Measurements from ENCODE around the gene TAGAP. TPM values are rescaled to one million over a fixed set of nuclear protein-coding genes. Genes with fewer than 3 reads are reported as not detected.

TAGAP gene
- polyA plus RNA-seq, 1 donor (not counting 4 experiments of a cell fraction or from before 2014, with no cell fraction given) = 0.08 TPM

DNA sequence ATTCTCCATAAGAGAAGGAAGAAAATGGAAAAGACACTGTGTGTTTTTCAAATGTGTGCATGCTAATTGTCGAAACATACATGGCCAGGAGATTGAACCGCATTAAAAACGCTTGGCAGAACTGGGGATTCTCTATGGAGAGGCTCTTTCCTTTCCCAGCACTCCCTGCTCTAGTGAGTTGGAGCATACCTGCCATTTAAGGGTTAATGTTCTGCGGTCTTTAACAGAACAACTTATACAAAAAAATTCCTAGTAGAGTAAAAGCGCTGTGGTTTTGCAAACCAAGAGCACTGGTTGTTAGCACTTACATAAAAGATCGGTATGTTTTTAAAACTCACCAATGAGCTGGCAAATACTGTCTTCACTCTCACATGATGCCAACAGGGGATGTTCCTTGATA lies 1.5 kb downstream of the TAGAP start:
- no peaks in the 10 kb centered on the region for H4K20me1 ChIP-seq (ENCODE audit: control insufficient read depth, extremely low read depth, insufficient read depth, low read length)
- no peak for FAIRE-seq
- H3K9me1 ChIP-seq (ENCODE audit: control insufficient read depth, extremely low read depth, insufficient read depth, low read length) = no peaks in the 10 kb centered on the region
- no peak for DNase-seq (ENCODE audit: low read depth, low spot score)
- H3K79me2 ChIP-seq (ENCODE audit: control insufficient read depth, insufficient read depth, low read length) = no peaks in the 10 kb centered on the region
- no peak overlapping the region for H3K27ac ChIP-seq (ENCODE audit: control insufficient read depth, insufficient read depth, low read length)
- no peak overlapping the region for H3K4me3 ChIP-seq (ENCODE audit: control insufficient read depth in 2 of 3, extremely low read depth in 1 of 3, insufficient read depth in 2 of 3, low read depth in 1 of 3, low read length in 3 of 3)
- dilution Hi-C loops (cut with MboI; ENCODE audit: extremely low pct_ligation_motif_present, low sequenced_read_pairs) = no loop called here
- no peaks in the 10 kb centered on the region for H3K27me3 ChIP-seq (ENCODE audit: control insufficient read depth, extremely low read depth, insufficient read depth, low read length)
- no peaks in the 10 kb centered on the region for H3K36me3 ChIP-seq (ENCODE audit: control insufficient read depth in 2 of 2, extremely low read depth in 1 of 2, insufficient read depth in 2 of 2, low read length in 2 of 2)
- no peak overlapping the region for H2AFZ ChIP-seq (ENCODE audit: control insufficient read depth, low read length)
- H3K4me1 ChIP-seq (ENCODE audit: control insufficient read depth, extremely low read depth, insufficient read depth, low read length) = peaks cover 21% of the 10 kb centered on the region
- no peak overlapping the region for H3K9ac ChIP-seq (ENCODE audit: control insufficient read depth, extremely low read depth, insufficient read depth, low read length)
- H3K9me3 ChIP-seq (ENCODE audit: control insufficient read depth, low read depth, low read length) = no peaks in the 10 kb centered on the region
- H3K4me2 ChIP-seq (ENCODE audit: control insufficient read depth, extremely low read depth, insufficient read depth, low read depth, low read length) = no peak overlapping the region
- TF ChIP-seq EZH2 (IDR thresholded peaks at IDR 0.05; ENCODE audit: low read length) = no peak
- TF ChIP-seq, protein P1, sequence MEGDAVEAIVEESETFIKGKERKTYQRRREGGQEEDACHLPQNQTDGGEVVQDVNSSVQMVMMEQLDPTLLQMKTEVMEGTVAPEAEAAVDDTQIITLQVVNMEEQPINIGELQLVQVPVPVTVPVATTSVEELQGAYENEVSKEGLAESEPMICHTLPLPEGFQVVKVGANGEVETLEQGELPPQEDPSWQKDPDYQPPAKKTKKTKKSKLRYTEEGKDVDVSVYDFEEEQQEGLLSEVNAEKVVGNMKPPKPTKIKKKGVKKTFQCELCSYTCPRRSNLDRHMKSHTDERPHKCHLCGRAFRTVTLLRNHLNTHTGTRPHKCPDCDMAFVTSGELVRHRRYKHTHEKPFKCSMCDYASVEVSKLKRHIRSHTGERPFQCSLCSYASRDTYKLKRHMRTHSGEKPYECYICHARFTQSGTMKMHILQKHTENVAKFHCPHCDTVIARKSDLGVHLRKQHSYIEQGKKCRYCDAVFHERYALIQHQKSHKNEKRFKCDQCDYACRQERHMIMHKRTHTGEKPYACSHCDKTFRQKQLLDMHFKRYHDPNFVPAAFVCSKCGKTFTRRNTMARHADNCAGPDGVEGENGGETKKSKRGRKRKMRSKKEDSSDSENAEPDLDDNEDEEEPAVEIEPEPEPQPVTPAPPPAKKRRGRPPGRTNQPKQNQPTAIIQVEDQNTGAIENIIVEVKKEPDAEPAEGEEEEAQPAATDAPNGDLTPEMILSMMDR (optimal IDR thresholded peaks at IDR 0.05 in 1 of 3, IDR thresholded peaks at IDR 0.05 in 1 of 3, conservative IDR thresholded peaks at IDR 0.05 in 1 of 3; ENCODE audit: extremely low read depth in 1 of 3, insufficient read depth in 2 of 3, low read length in 3 of 3) = no peak

DNA sequence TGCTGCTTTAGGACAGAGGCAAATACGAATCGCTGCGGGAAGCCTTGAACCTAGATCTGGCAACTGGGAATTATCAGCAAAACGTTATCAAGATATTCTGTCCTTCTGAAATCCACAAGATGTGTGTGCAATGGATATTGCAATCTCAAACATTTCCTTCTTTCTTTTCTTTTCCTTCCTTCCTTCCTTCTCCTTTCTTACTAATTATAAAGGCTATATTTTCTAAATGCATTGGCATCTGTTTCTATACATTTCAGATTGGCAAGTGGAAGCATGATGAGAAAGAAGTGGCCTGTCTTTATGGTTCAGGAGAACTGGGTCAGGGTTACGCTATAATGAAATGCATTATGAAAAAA lies 2.0 kb downstream of the TAGAP start:
- TF ChIP-seq EZH2 (IDR thresholded peaks at IDR 0.05; ENCODE audit: low read length) = no peak
- TF ChIP-seq, protein P1 (optimal IDR thresholded peaks at IDR 0.05 in 1 of 3, IDR thresholded peaks at IDR 0.05 in 1 of 3, conservative IDR thresholded peaks at IDR 0.05 in 1 of 3; ENCODE audit: extremely low read depth in 1 of 3, insufficient read depth in 2 of 3, low read length in 3 of 3) = no peak
- no peaks in the 10 kb centered on the region for H3K9me1 ChIP-seq (ENCODE audit: control insufficient read depth, extremely low read depth, insufficient read depth, low read length)
- H3K27me3 ChIP-seq (ENCODE audit: control insufficient read depth, extremely low read depth, insufficient read depth, low read length) = no peaks in the 10 kb centered on the region
- H4K20me1 ChIP-seq (ENCODE audit: control insufficient read depth, extremely low read depth, insufficient read depth, low read length) = no peaks in the 10 kb centered on the region
- FAIRE-seq (no peak), DNase-seq (ENCODE audit: low read depth, low spot score) (no peak)
- no peak overlapping the region for H3K9ac ChIP-seq (ENCODE audit: control insufficient read depth, extremely low read depth, insufficient read depth, low read length)
- peaks cover 26% of the 10 kb centered on the region for H3K4me1 ChIP-seq (ENCODE audit: control insufficient read depth, extremely low read depth, insufficient read depth, low read length)
- H2AFZ ChIP-seq (ENCODE audit: control insufficient read depth, low read length) = peak overlapping the region; percentile 7
- no peak overlapping the region for H3K27ac ChIP-seq (ENCODE audit: control insufficient read depth, insufficient read depth, low read length)
- dilution Hi-C loops (cut with MboI; ENCODE audit: extremely low pct_ligation_motif_present, low sequenced_read_pairs) = no loop called here
- no peaks in the 10 kb centered on the region for H3K79me2 ChIP-seq (ENCODE audit: control insufficient read depth, insufficient read depth, low read length)
- no peaks in the 10 kb centered on the region for H3K9me3 ChIP-seq (ENCODE audit: control insufficient read depth, low read depth, low read length)
- no peaks in the 10 kb centered on the region for H3K36me3 ChIP-seq (ENCODE audit: control insufficient read depth in 2 of 2, extremely low read depth in 1 of 2, insufficient read depth in 2 of 2, low read length in 2 of 2)
- peak overlapping the region; percentile 69 for H3K4me2 ChIP-seq (ENCODE audit: control insufficient read depth, extremely low read depth, insufficient read depth, low read depth, low read length)
- no peak overlapping the region for H3K4me3 ChIP-seq (ENCODE audit: control insufficient read depth in 2 of 3, extremely low read depth in 1 of 3, insufficient read depth in 2 of 3, low read depth in 1 of 3, low read length in 3 of 3)

All from keratinocyte (primary cell).